CD4-positive, CD25-positive, alpha-beta regulatory T cell (primary cell): Measurements from ENCODE around the gene TMEM208. TPM values are rescaled to one million over a fixed set of nuclear protein-coding genes. Genes with fewer than 3 reads are reported as not detected.
A peak's percentile ranks its signal among the peaks of the same experiment; 100 is the strongest.

Source experiments
- ATAC-seq, 2 donors: fragments of 150-1000 bp; cut with Tn5 transposase; one replicate each; pipeline ENCODE4 v1.10.0; 2021; ENCODE audit warnings: low read depth in 2 of 2, moderate number of reproducible peaks in 2 of 2, moderate library complexity in 1 of 2
- DNase-seq, 3 donors: peaks; one replicate each; pipeline versions ENCODE4 v3.0.0 to v3.0.0-alpha.2; 2012 to 2022; ENCODE audit warnings: mixed read lengths in 1 of 3
- H3K27ac ChIP-seq: one replicate; pipeline ENCODE4 v1.7.0; 2013; ENCODE audit warnings: mild to moderate bottlenecking, low read length; ENCODE audit not compliant: insufficient read depth, poor library complexity, severe bottlenecking
- H3K27me3 ChIP-seq: one replicate; pipeline ENCODE4 v1.7.0; 2013; ENCODE audit warnings: low read length; ENCODE audit not compliant: control insufficient read depth, insufficient read depth
- H3K36me3 ChIP-seq: one replicate; pipeline ENCODE4 v1.7.0; 2013; ENCODE audit warnings: mild to moderate bottlenecking, low read length, moderate library complexity; ENCODE audit not compliant: control insufficient read depth, insufficient read depth
- H3K4me1 ChIP-seq: 2 replicates; pipeline ENCODE4 v1.7.0; 2013; ENCODE audit warnings: mild to moderate bottlenecking, low read length; ENCODE audit not compliant: insufficient read depth, control insufficient read depth, poor library complexity, severe bottlenecking
- H3K4me3 ChIP-seq: one replicate; pipeline ENCODE4 v1.7.0; 2013; ENCODE audit warnings: low read depth, mild to moderate bottlenecking, low read length, moderate library complexity
- H3K9me3 ChIP-seq, 2 experiments: 1 replicate in 1 of 2; 2 replicates in 1 of 2; pipeline ENCODE4 v1.7.0; 2013; ENCODE audit warnings: low read length in 2 of 2, mild to moderate bottlenecking in 1 of 2, moderate library complexity in 1 of 2; ENCODE audit not compliant: control insufficient read depth in 2 of 2
- H3K27ac Mint-ChIP-seq, 3 donors: one replicate each; pipeline ENCODE4 v1.8.0; 2020 to 2022; ENCODE audit warnings: mild to moderate bottlenecking in 3 of 3, mixed read lengths in 3 of 3, moderate library complexity in 2 of 3
- H3K27me3 Mint-ChIP-seq: one replicate; pipeline ENCODE4 v1.8.0; 2022; ENCODE audit warnings: mild to moderate bottlenecking, mixed read lengths
- H3K36me3 Mint-ChIP-seq: one replicate; pipeline ENCODE4 v1.8.0; 2020; ENCODE audit warnings: mixed read lengths
- H3K4me1 Mint-ChIP-seq, 4 donors: one replicate each; pipeline ENCODE4 v1.8.0; 2020 to 2022; ENCODE audit warnings: mixed read lengths in 4 of 4, mild to moderate bottlenecking in 1 of 4
- H3K4me3 Mint-ChIP-seq, 4 donors: one replicate each; pipeline ENCODE4 v1.8.0; 2020 to 2022; ENCODE audit warnings: mild to moderate bottlenecking in 4 of 4, mixed read lengths in 4 of 4, moderate library complexity in 3 of 4
- H3K9me3 Mint-ChIP-seq, 7 donors: one replicate each; pipeline ENCODE4 v1.8.0; 2020 to 2022; ENCODE audit warnings: mixed read lengths in 7 of 7, mild to moderate bottlenecking in 3 of 7, moderate library complexity in 2 of 7
- polyA plus RNA-seq, 4 donors: library from polyadenylated mRNA; unstranded; fragments of 300-500 nt; fragmentation: Illumina TruSeq; gene quantifications; one replicate each; pipeline ENCODE4 v1.2.3, GENCODE V29; 2021
- total RNA-seq: library from RNA; stranded (reverse); gene quantifications from one replicate; pipeline ENCODE4 v1.2.3, GENCODE V29; 2022

Gene TMEM208
- total RNA-seq (31.0 TPM), polyA plus RNA-seq (100 to 1,000 TPM in 2 of 4 donors, 10 to 100 TPM in 2; 91.8 to 141 (median 98.7) TPM)

GRCh38 chr16:67226804-67227566 lies at the start of gene TMEM208:
Gene TMEM208, plus strand, starts transcription at chr16:67227130. Its CDS starts 89 bp downstream, at chr16:67227219.
- H3K4me1 ChIP-seq: peaks cover 19% of the 10 kb centered on the region
- Mint-ChIP-seq H3K27me3 (no peaks in the 10 kb centered on the region), H3K36me3 (peaks cover 11% of the 10 kb centered on the region), H3K4me1 (peaks cover 8 to 49% (median 26%) of the 10 kb centered on the region in 4 donors), H3K9me3 (no peaks in the 10 kb centered on the region), H3K27ac (peak within 1 kb of the TSS; percentile 89 to 98 (median 97)), H3K4me3 (peak within 1 kb of the TSS; percentile 98 to 99 (median 98))
- H3K9me3 ChIP-seq: no peaks in the 10 kb centered on the region
- peak; percentile 93 to 94 for ATAC-seq
- H3K36me3 ChIP-seq: peaks cover 37% of the 10 kb centered on the region
- DNase-seq: peak; percentile 97 to 99 (median 98)
- H3K4me3 ChIP-seq: peak within 1 kb of the TSS; percentile 87
- no peaks in the 10 kb centered on the region for H3K27me3 ChIP-seq
- H3K27ac ChIP-seq: peak within 1 kb of the TSS; percentile 78

- DNase-seq (peak in 2 of 3 donors; percentile 43 to 70), ATAC-seq (peak; percentile 18 to 34)
- peaks cover 8% of the 10 kb centered on the region for H3K27me3 ChIP-seq
- H3K4me3 ChIP-seq: no peak overlapping the region
- Mint-ChIP-seq H3K9me3 (peaks cover 0 to 2% (median 0%) of the 10 kb centered on the region in 7 donors), H3K4me1 (peaks cover 5 to 23% (median 15%) of the 10 kb centered on the region in 4 donors), H3K27ac (no peak overlapping the region), H3K27me3 (peaks cover 29% of the 10 kb centered on the region), H3K36me3 (no peaks in the 10 kb centered on the region), H3K4me3 (peak overlapping the region; percentile 18 to 65 (median 54))
- H3K36me3 ChIP-seq: no peaks in the 10 kb centered on the region
- peaks cover 30% of the 10 kb centered on the region for H3K4me1 ChIP-seq
- no peak overlapping the region for H3K27ac ChIP-seq
- H3K9me3 ChIP-seq: no peaks in the 10 kb centered on the region
These were observed 48.9 kb upstream of the TMEM208 start for GRCh38 chr16:67177743-67178699.

GRCh38 chr16:67179421-67180080 lies 47.4 kb upstream of the TMEM208 start:
- H3K27me3 Mint-ChIP-seq: peaks cover 18% of the 10 kb centered on the region
- Histone ChIP-seq H3K4me1 (peaks cover 21% of the 10 kb centered on the region), H3K4me3 (no peak overlapping the region), H3K27me3 (no peaks in the 10 kb centered on the region), H3K36me3 (no peaks in the 10 kb centered on the region), H3K27ac (no peak overlapping the region), H3K9me3 (no peaks in the 10 kb centered on the region)
- no peak overlapping the region for H3K27ac Mint-ChIP-seq
- DNase-seq: peak in 1 of 3 donors; percentile 45
- peaks cover 0 to 14% (median 8%) of the 10 kb centered on the region in 4 donors for H3K4me1 Mint-ChIP-seq
- no peaks in the 10 kb centered on the region for H3K36me3 Mint-ChIP-seq
- peak overlapping the region in 2 of 4 donors; percentile 2 to 35 for H3K4me3 Mint-ChIP-seq
- peaks cover 0 to 2% (median 0%) of the 10 kb centered on the region in 7 donors for H3K9me3 Mint-ChIP-seq
- no peak for ATAC-seq

GRCh38 chr16:67180166-67180565 lies 46.8 kb upstream of the TMEM208 start:
- Histone ChIP-seq H3K27me3 (no peaks in the 10 kb centered on the region), H3K4me1 (peaks cover 23% of the 10 kb centered on the region), H3K4me3 (no peak overlapping the region), H3K36me3 (no peaks in the 10 kb centered on the region), H3K9me3 (no peaks in the 10 kb centered on the region), H3K27ac (no peak overlapping the region)
- Mint-ChIP-seq H3K9me3 (peaks cover 0 to 2% (median 0%) of the 10 kb centered on the region in 7 donors), H3K4me1 (peaks cover 0 to 18% (median 9%) of the 10 kb centered on the region in 4 donors), H3K27ac (no peak overlapping the region), H3K4me3 (no peak overlapping the region), H3K36me3 (no peaks in the 10 kb centered on the region), H3K27me3 (peaks cover 19% of the 10 kb centered on the region)
- no peak for ATAC-seq
- DNase-seq: no peak

- H3K4me3 ChIP-seq: no peak overlapping the region
- ATAC-seq: no peak
- H3K9me3 Mint-ChIP-seq: peaks cover 0 to 2% (median 0%) of the 10 kb centered on the region in 7 donors
These were observed 45.6 kb upstream of the TMEM208 start for GRCh38 chr16:67181346-67181745.

GRCh38 chr16:67182288-67182687 lies 44.6 kb upstream of the TMEM208 start:
- H3K9me3 Mint-ChIP-seq: peaks cover 0 to 1% (median 0%) of the 10 kb centered on the region in 7 donors
- no peaks in the 10 kb centered on the region for H3K36me3 ChIP-seq
- H3K4me1 Mint-ChIP-seq: peaks cover 4 to 23% (median 13%) of the 10 kb centered on the region in 4 donors
- no peak overlapping the region for H3K4me3 Mint-ChIP-seq
- H3K9me3 ChIP-seq: no peaks in the 10 kb centered on the region
- H3K4me1 ChIP-seq: peaks cover 31% of the 10 kb centered on the region
- H3K27me3 Mint-ChIP-seq: peaks cover 15% of the 10 kb centered on the region
- DNase-seq (no peak), ATAC-seq (no peak)
- no peak overlapping the region for H3K27ac ChIP-seq
- no peak overlapping the region for H3K27ac Mint-ChIP-seq
- H3K27me3 ChIP-seq: peaks cover 3% of the 10 kb centered on the region
- H3K4me3 ChIP-seq: no peak overlapping the region
- no peaks in the 10 kb centered on the region for H3K36me3 Mint-ChIP-seq

More at GRCh38 chr16:67181346-67181745, 45.6 kb upstream of the TMEM208 start:
- Histone ChIP-seq H3K27me3 (peaks cover 1% of the 10 kb centered on the region), H3K9me3 (no peaks in the 10 kb centered on the region), H3K27ac (no peak overlapping the region), H3K36me3 (no peaks in the 10 kb centered on the region), H3K4me1 (peaks cover 31% of the 10 kb centered on the region)
- peaks cover 4 to 23% (median 13%) of the 10 kb centered on the region in 4 donors for H3K4me1 Mint-ChIP-seq
- H3K27me3 Mint-ChIP-seq: peaks cover 19% of the 10 kb centered on the region
- no peaks in the 10 kb centered on the region for H3K36me3 Mint-ChIP-seq
- DNase-seq: no peak
- H3K4me3 Mint-ChIP-seq: no peak overlapping the region
- H3K27ac Mint-ChIP-seq: no peak overlapping the region

- Mint-ChIP-seq H3K36me3 (no peaks in the 10 kb centered on the region), H3K4me3 (no peak overlapping the region), H3K27me3 (peaks cover 10% of the 10 kb centered on the region), H3K4me1 (peaks cover 4 to 23% (median 11%) of the 10 kb centered on the region in 4 donors), H3K27ac (no peak overlapping the region), H3K9me3 (no peaks in the 10 kb centered on the region)
- Histone ChIP-seq H3K27me3 (peaks cover 3% of the 10 kb centered on the region), H3K4me3 (peak overlapping the region; percentile 73), H3K36me3 (no peaks in the 10 kb centered on the region), H3K4me1 (peaks cover 25% of the 10 kb centered on the region), H3K9me3 (no peaks in the 10 kb centered on the region), H3K27ac (peak overlapping the region; percentile 94)
- ATAC-seq (no peak), DNase-seq (no peak)
These were observed 43.7 kb upstream of the TMEM208 start for GRCh38 chr16:67183284-67183626.
